Heart right ventricle (tissue), 16 donors: ENCODE data around the gene LIN7B. TPM values are rescaled to one million over a fixed set of nuclear protein-coding genes. Genes with fewer than 3 reads are reported as not detected.
"Not testable (repeated sequence)": the region's sequence is repeated elsewhere in the genome, so short reads cannot be mapped to it uniquely, and the experiment has no call there.

ENCODE experiments used
- ATAC-seq, 8 donors: fragments of 200-7000 bp; cut with Tn5 transposase; one replicate each; pipeline ENCODE4 v1.9.1; 2020; ENCODE audit warnings: mild to moderate bottlenecking in 8 of 8, moderate library complexity in 8 of 8, moderate number of reproducible peaks in 1 of 8
- DNase-seq, 2 donors: peaks; one replicate each; pipeline ENCODE4 v3.0.0-alpha.2; 2020
- H3K27ac ChIP-seq, 10 donors: fragments of 200-600 bp; sonication (generic) in 2 of 10; one replicate each; pipeline versions ENCODE4 v1.5.0 to v1.8.0; 2020 to 2022; ENCODE audit warnings: mild to moderate bottlenecking in 3 of 10
- H3K27me3 ChIP-seq, 7 donors: fragments of 200-600 bp; one replicate each; pipeline ENCODE4 v1.8.0; 2021 to 2022; ENCODE audit warnings: mild to moderate bottlenecking in 2 of 7
- H3K36me3 ChIP-seq, 9 donors: fragments of 200-600 bp; sonication (generic) in 1 of 9; one replicate each; pipeline versions ENCODE4 v1.5.0 to v1.8.0; 2020 to 2022; ENCODE audit warnings: mild to moderate bottlenecking in 2 of 9
- H3K4me1 ChIP-seq, 9 donors: fragments of 200-600 bp; sonication (generic) in 1 of 9; one replicate each; pipeline versions ENCODE4 v1.5.0 to v1.8.0; 2020 to 2022; ENCODE audit warnings: mild to moderate bottlenecking in 4 of 9
- H3K4me3 ChIP-seq, 10 donors: fragments of 200-600 bp; sonication (generic) in 2 of 10; one replicate each; pipeline versions ENCODE4 v1.5.0 to v1.8.0; 2020 to 2022; ENCODE audit warnings: mild to moderate bottlenecking in 7 of 10, moderate library complexity in 2 of 10
- H3K9me3 ChIP-seq, 11 donors: fragments of 200-600 bp in 10 of 11; sonication (generic) in 2 of 11; one replicate each; pipeline versions ENCODE4 v1.5.0 to v1.8.0; 2013 to 2022; ENCODE audit warnings: mild to moderate bottlenecking in 2 of 11, control low read depth in 1 of 11, moderate library complexity in 1 of 11
- CTCF ChIP-seq, 9 donors: fragments of 200-600 bp; sonication (generic) in 2 of 9; IDR thresholded peaks; one replicate each; pipeline versions ENCODE4 v1.5.0 to v1.8.0; 2021 to 2022; ENCODE audit warnings: antibody characterized with exemption in 9 of 9, mild to moderate bottlenecking in 5 of 9, moderate library complexity in 1 of 9
- WGBS, 2 donors: extraction: QIAGEN DNeasy Blood & Tissue Kit; methylation state at CpG; one replicate each; pipeline ENCODE4 v1.1.7; 2013; ENCODE audit warnings: inconsistent platforms in 1 of 2; 5-methylcytosine and 5-hydroxymethylcytosine counted together
- intact Hi-C, 10 donors: fragments of 100-400 bp; cut with DNase I; formaldehyde crosslinking; loops; one replicate each; pipeline versions ENCODE4 v1.11.1 to v1.14.2; 2022
- polyA plus RNA-seq, 2 donors: library from polyadenylated mRNA; stranded (reverse); fragments of 200-250 nt; gene quantifications; one replicate each; pipeline ENCODE4 v1.2.3, GENCODE V29; 2013
- total RNA-seq, 10 donors: library from RNA; stranded (reverse); fragmentation: NEBNext Ultra II Directional in 3 of 10; extraction: Animal tissue kit (Norgen Biotek cat#: 25700) in 3 of 10; gene quantifications; one replicate each; pipeline versions ENCODE4 v1.2.1 to v1.2.4, GENCODE V29; 2021 to 2023
- donor health status: Arrhythmogenic right ventricular cardiomyopathy.
- donor health status: ischemic (EF 13 %, LVEDD 7.1; RV severe dilation, severe dysfunction).
- donor health status: healthy with polysubstance abuse.
- donor health status: DM: no; HTN: yes; CAD: no.
- donor health status: DM: no; HTN: no; CAD: no.
- donor health status: ischemic (EF 25% LVEDD 6.9; RV normal size, moderate dysfunction).
- donor health status: ischemic (EF 25% LVEDD 5.7; RV mildly dilated, moderate dysfunction).
- donor health status: healthy.
- donor health status: DM: yes; HTN: yes; CAD: no.
- donor health status: Ischemic cardiomyopathy.
- donor health status: ischemic (EF 35%, LVEDD 5.7; RV mildly dilated, moderate dysfunction).
- donor health status: nonischemic (EF 11% LVEDD 7.7; RV severe dilation, severe dysfunction).
- donor health status: DM: yes; HTN: yes; CAD: no.
- donor health status: PGD.
- donor health status: ischemic (EF 29% LVEDD 5.4; RV normal size, mild dysfunction).
- donor health status: nonischemic (EF 23%, LVEDD 6.1; RV moderate dilation, normal function).

Gene LIN7B
- total and polyA plus RNA-seq, 12 donors = 17.6 to 38.5 (median 23.5) TPM

DNA sequence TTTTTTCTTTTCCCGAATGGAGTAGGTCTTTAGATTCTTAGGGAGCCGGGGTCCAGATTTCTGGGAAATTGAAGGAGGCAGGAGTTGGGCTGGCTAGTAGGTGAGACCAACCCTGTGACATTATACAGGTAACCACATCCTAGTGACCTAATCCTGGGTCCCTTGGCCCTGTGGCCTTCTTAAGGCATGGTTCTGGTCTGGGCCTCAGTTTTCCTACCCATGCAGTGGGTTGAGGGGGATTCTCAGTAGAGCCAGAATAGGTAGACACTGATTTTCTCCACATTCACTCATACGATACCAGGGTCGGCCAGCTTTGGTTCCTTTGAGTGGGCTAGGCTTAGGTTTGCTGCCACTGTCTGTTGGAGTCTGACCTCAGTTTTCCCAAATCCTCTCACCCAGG, 12.4 kb downstream of the LIN7B start:
- Histone ChIP-seq H3K4me1 (peaks cover 0 to 20% (median 10%) of the 10 kb centered on the region in 9 donors), H3K36me3 (no peaks in the 10 kb centered on the region), H3K4me3 (no peak overlapping the region), H3K9me3 (no peaks in the 10 kb centered on the region), H3K27me3 (no peaks in the 10 kb centered on the region), H3K27ac (no peak overlapping the region)
- intact Hi-C loops = no loop called here
- DNase-seq = no peak
- WGBS, 2 donors = 83 to 85% methylated on average over 4 of the region's 4 CpGs
- no peak for TF ChIP-seq CTCF (IDR thresholded peaks at IDR 0.05)
- ATAC-seq = no peak

DNA sequence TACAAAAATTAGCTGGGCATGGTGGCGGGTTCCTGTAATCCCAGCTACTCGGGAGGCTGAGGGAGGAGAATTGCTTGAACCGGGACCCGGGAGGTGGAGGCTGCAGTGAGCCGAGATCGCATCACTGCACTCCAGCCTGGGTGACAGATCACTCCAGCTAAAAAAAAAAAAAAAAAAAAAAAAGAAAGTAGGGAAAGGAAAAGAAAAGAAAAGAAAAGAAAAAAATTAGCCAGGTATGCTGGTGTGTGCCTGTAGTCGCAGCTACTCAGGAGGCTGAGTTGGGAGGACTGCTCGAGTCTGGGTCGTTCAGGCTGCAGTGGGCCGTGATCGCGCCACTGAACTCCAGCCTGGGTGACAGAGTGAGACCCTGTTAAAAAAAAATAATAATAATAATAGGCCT, 13.1 kb downstream of the LIN7B start:
- Histone ChIP-seq H3K27ac (peak overlapping the region in 3 of 10 donors; percentile 12 to 58 (median 43)), H3K4me1 (peaks cover 0 to 20% (median 10%) of the 10 kb centered on the region in 9 donors), H3K4me3 (peak overlapping the region in 2 of 10 donors; percentile 34 to 35)
- ATAC-seq, DNase-seq, H3K36me3 ChIP-seq, H3K9me3 ChIP-seq, H3K27me3 ChIP-seq, intact Hi-C loops: not testable (repeated sequence)
- 98 to 99% methylated on average over 12 of the region's 12 CpGs for WGBS, 2 donors

GRCh38 chr19:49127674-49128544, 13.7 kb downstream of the LIN7B start:
- peak; percentile 97 to 99 (median 98) for ATAC-seq
- intact Hi-C loops = no loop called here
- peak in 3 of 9 donors; percentile 24 to 38 (median 34) for TF ChIP-seq CTCF (IDR thresholded peaks at IDR 0.05)
- H3K27me3 ChIP-seq = no peaks in the 10 kb centered on the region
- DNase-seq = peak; percentile 97
- H3K36me3 ChIP-seq = no peaks in the 10 kb centered on the region
- peak overlapping the region in 6 of 10 donors; percentile 12 to 71 (median 50) for H3K27ac ChIP-seq
- peaks cover 0 to 20% (median 10%) of the 10 kb centered on the region in 9 donors for H3K4me1 ChIP-seq
- H3K9me3 ChIP-seq = no peaks in the 10 kb centered on the region
- peak overlapping the region in 9 of 10 donors; percentile 14 to 42 (median 34) for H3K4me3 ChIP-seq
- 4% methylated on average over 63 of the region's 63 CpGs for WGBS, 2 donors

DNA sequence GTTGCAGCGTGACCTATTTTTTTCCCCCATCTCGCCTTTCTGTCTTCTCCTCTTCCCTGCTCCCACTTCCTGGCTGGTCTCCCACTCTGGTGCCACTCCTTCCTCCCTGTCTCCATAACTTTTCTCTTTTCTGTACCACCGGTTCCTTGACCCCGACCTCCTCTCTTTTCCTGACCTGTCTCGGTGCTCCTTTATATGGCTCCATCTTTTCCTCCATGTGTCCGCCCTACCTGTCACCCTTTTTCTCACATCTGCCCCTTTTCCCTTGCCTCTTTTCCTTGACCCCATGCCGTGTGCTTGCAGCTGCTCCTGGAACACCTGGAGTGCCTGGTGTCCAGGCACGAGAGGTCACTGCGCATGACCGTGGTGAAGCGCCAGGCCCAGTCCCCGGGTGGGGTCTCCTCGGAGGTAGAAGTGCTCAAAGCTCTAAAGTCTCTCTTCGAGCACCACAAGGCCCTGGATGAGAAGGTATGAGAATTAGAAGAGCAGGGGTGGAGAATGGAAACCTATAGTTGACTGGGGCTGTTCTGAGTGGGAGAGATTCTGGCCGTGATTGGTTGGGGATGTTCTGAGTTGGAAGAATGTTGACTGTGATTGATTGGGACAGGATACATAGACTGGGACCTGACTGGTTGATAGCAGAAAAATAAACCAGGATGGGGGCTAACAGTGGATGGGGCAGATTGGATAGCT, 14.5 kb downstream of the LIN7B start:
- ATAC-seq (no peak), DNase-seq (no peak)
- no peak overlapping the region for H3K27ac ChIP-seq
- H3K36me3 ChIP-seq = no peaks in the 10 kb centered on the region
- no peaks in the 10 kb centered on the region for H3K9me3 ChIP-seq
- no peak for TF ChIP-seq CTCF (IDR thresholded peaks at IDR 0.05)
- peaks cover 0 to 3% (median 0%) of the 10 kb centered on the region in 7 donors for H3K27me3 ChIP-seq
- H3K4me1 ChIP-seq = peaks cover 0 to 26% (median 14%) of the 10 kb centered on the region in 9 donors
- intact Hi-C loops = no loop called here
- H3K4me3 ChIP-seq = peak overlapping the region in 6 of 10 donors; percentile 24 to 42 (median 34)
- 64 to 67% methylated on average over 15 of the region's 15 CpGs for WGBS, 2 donors
